ENCODE measurements around the gene LSR.

DNA sequence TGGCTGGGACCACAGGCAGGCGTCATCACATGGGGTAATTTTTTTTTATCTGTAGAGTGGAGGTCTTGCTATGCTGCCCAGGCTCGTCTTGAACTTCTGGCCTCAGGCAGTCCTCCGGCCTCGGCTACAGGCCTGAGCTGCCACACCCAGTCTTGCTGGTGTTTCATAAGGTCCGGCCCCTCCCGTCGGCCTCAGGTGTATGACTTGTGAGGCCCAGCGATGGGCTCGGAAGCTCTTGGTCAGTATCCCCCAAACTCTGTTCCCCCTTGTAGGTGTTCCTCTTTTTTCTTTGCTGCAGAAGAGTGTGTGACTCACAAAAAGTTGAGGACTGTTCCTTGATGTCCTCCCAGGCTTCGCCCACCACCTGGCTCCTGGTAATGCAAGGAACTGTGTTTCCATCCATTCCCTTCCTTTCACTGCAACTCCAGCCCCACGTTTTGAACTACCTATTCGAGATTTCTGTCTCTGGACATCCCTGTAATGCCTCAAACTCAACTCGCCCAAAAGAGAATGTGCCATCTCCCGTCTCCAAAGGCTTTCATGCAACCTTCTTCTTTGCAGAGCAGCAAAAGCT, 25.0 kb downstream of the LSR start:
- TF ChIP-seq, protein P1, sequence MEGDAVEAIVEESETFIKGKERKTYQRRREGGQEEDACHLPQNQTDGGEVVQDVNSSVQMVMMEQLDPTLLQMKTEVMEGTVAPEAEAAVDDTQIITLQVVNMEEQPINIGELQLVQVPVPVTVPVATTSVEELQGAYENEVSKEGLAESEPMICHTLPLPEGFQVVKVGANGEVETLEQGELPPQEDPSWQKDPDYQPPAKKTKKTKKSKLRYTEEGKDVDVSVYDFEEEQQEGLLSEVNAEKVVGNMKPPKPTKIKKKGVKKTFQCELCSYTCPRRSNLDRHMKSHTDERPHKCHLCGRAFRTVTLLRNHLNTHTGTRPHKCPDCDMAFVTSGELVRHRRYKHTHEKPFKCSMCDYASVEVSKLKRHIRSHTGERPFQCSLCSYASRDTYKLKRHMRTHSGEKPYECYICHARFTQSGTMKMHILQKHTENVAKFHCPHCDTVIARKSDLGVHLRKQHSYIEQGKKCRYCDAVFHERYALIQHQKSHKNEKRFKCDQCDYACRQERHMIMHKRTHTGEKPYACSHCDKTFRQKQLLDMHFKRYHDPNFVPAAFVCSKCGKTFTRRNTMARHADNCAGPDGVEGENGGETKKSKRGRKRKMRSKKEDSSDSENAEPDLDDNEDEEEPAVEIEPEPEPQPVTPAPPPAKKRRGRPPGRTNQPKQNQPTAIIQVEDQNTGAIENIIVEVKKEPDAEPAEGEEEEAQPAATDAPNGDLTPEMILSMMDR (IDR thresholded peaks at IDR 0.05) = no peak
- TF ChIP-seq EZH2 (IDR thresholded peaks at IDR 0.05; ENCODE audit: borderline replicate concordance, insufficient read depth, low read depth, low read length, poor library complexity, severe bottlenecking) = no peak
